ENCODE measurements around the gene TMEM248.

TMEM248 gene

DNA sequence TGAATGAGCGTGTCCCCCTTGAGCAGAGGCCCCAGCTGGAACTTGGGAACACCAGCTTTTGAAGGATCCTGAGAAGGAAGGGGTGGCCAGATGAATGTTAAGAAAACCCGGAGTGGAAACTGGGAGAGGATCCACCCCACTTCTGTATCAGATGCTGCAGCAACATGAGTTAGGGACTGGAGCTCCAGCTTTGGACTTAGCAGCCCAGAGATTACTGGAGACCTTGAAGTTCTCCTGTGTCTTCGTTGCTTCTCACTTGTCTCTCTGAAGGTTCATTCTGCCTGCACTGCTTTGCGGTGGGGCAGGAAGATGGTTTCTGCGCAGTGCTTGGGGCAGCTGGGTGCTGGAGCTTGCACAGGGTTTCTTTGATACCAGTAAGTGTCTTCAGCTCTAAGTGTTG, 9.3 kb downstream of the TMEM248 start:
- Histone ChIP-seq H3K4me1 (ENCODE audit: control insufficient read depth, insufficient read depth, low read length) (peaks cover 9% of the 10 kb centered on the region), H3K27me3 (ENCODE audit: control insufficient read depth, insufficient read depth, low read length) (no peaks in the 10 kb centered on the region), H3K9ac (ENCODE audit: low read length) (no peak overlapping the region), H3K9me3 (ENCODE audit: control insufficient read depth, low read length) (no peaks in the 10 kb centered on the region), H3K36me3 (ENCODE audit: control insufficient read depth, insufficient read depth, low read length) (no peaks in the 10 kb centered on the region), H3K4me3 (ENCODE audit: low read length) (no peak overlapping the region)

DNA sequence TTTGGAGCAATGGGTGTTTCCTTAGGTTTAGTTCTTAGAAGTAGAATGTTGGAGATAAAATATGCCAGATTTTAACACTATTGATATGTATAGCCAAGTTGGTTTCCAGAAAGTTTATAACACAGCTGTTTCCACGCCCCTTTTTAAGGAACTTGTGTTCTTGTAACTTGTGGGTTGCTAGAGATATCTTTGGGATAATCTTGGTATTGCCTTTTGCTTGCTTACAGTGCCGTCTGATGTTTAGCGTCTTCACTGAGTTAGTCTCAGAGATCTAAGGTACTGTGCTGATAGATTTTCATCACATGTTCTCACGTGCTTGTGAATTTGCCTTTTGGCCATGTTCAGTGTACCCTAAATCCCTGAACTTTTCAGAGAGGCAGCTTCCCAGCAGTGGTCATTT, 12.4 kb downstream of the TMEM248 start:
- Histone ChIP-seq H3K4me3 (ENCODE audit: low read length) (no peak overlapping the region), H3K36me3 (ENCODE audit: control insufficient read depth, insufficient read depth, low read length) (no peaks in the 10 kb centered on the region), H3K9ac (ENCODE audit: low read length) (no peak overlapping the region), H3K27me3 (ENCODE audit: control insufficient read depth, insufficient read depth, low read length) (no peaks in the 10 kb centered on the region), H3K9me3 (ENCODE audit: control insufficient read depth, low read length) (no peaks in the 10 kb centered on the region), H3K4me1 (ENCODE audit: control insufficient read depth, insufficient read depth, low read length) (no peaks in the 10 kb centered on the region)

- Histone ChIP-seq H3K36me3 (ENCODE audit: control insufficient read depth, insufficient read depth, low read length) (no peaks in the 10 kb centered on the region), H3K9ac (ENCODE audit: low read length) (no peak overlapping the region), H3K4me1 (ENCODE audit: control insufficient read depth, insufficient read depth, low read length) (no peaks in the 10 kb centered on the region), H3K9me3 (ENCODE audit: control insufficient read depth, low read length) (no peaks in the 10 kb centered on the region), H3K27me3 (ENCODE audit: control insufficient read depth, insufficient read depth, low read length) (no peaks in the 10 kb centered on the region), H3K4me3 (ENCODE audit: low read length) (no peak overlapping the region)
These were observed 16.9 kb downstream of the TMEM248 start for GRCh38 chr7:66937940-66938339.

- Histone ChIP-seq H3K4me1 (ENCODE audit: control insufficient read depth, insufficient read depth, low read length) (no peaks in the 10 kb centered on the region), H3K9me3 (ENCODE audit: control insufficient read depth, low read length) (no peaks in the 10 kb centered on the region), H3K9ac (ENCODE audit: low read length) (no peak overlapping the region), H3K4me3 (ENCODE audit: low read length) (no peak overlapping the region), H3K36me3 (ENCODE audit: control insufficient read depth, insufficient read depth, low read length) (no peaks in the 10 kb centered on the region), H3K27me3 (ENCODE audit: control insufficient read depth, insufficient read depth, low read length) (no peaks in the 10 kb centered on the region)
These were observed 18.3 kb downstream of the TMEM248 start for GRCh38 chr7:66939325-66939724.

- Histone ChIP-seq H3K27me3 (ENCODE audit: control insufficient read depth, insufficient read depth, low read length) (no peaks in the 10 kb centered on the region), H3K9me3 (ENCODE audit: control insufficient read depth, low read length) (no peaks in the 10 kb centered on the region), H3K36me3 (ENCODE audit: control insufficient read depth, insufficient read depth, low read length) (no peaks in the 10 kb centered on the region), H3K9ac (ENCODE audit: low read length) (no peak overlapping the region), H3K4me1 (ENCODE audit: control insufficient read depth, insufficient read depth, low read length) (peaks cover 8% of the 10 kb centered on the region), H3K4me3 (ENCODE audit: low read length) (no peak overlapping the region)
These were observed 25.5 kb downstream of the TMEM248 start for GRCh38 chr7:66946545-66946944.

DNA sequence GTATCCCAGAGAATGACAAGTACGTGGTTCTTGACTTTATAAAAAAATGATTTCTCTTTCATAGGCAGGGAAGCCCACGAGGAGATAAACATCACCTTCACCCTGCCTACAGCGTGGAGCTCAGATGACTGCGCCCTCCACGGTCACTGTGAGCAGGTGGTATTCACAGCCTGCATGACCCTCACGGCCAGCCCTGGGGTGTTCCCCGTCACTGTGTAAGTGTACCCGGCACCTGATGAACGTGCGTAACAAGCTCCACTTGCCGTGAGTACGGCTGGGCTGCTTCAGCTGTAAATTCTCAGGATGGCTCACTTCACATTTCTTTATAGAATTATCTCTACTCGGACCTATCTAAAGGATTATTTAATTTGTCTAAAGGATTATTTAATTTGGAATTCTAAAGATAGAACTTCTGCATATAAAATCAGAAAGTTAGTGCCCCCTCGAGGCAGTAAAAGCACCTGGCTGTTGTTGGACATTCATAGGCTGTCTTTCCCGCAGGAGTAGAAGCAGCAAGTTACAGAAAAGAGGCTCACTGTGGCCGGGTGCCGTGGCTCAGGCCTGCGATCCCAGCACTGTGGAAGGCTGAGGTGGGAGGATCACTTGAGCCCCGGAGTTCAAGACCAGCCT, 27.6 kb downstream of the TMEM248 start:
- Histone ChIP-seq H3K36me3 (ENCODE audit: control insufficient read depth, insufficient read depth, low read length) (no peaks in the 10 kb centered on the region), H3K4me1 (ENCODE audit: control insufficient read depth, insufficient read depth, low read length) (peaks cover 21% of the 10 kb centered on the region)

DNA sequence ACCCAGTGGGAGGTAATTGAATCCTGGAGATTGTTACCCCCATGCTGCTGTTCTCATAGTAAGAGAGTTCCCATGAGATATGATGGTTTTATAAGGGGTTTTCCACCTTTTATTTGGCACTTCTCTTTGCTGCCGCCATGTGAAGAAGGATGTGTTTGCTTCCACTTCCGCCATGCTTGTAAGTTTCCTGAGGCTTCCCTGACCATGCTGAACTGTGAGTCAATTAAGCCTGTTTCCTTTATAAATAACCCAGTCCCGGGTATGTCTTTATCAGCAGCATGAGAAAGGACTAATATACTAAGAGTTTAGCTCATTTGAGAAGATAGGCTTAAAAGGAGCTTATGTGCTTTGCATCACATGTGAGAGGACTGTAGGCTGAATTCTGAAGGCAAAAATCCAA, 29.3 kb downstream of the TMEM248 start:
- H3K36me3 ChIP-seq (ENCODE audit: control insufficient read depth, insufficient read depth, low read length), result peaks cover 8% of the 10 kb centered on the region
- H3K4me1 ChIP-seq (ENCODE audit: control insufficient read depth, insufficient read depth, low read length), result peaks cover 21% of the 10 kb centered on the region
- H3K9me3 ChIP-seq (ENCODE audit: control insufficient read depth, low read length), result no peaks in the 10 kb centered on the region
- no peak overlapping the region for H3K4me3 ChIP-seq (ENCODE audit: low read length)
- no peaks in the 10 kb centered on the region for H3K27me3 ChIP-seq (ENCODE audit: control insufficient read depth, insufficient read depth, low read length)
- no peak overlapping the region for H3K9ac ChIP-seq (ENCODE audit: low read length)

More for the DNA sequence above, 27.6 kb downstream of the TMEM248 start:
- Histone ChIP-seq H3K9me3 (ENCODE audit: control insufficient read depth, low read length) (no peaks in the 10 kb centered on the region), H3K4me3 (ENCODE audit: low read length) (no peak overlapping the region), H3K9ac (ENCODE audit: low read length) (no peak overlapping the region), H3K27me3 (ENCODE audit: control insufficient read depth, insufficient read depth, low read length) (no peaks in the 10 kb centered on the region)

DNA sequence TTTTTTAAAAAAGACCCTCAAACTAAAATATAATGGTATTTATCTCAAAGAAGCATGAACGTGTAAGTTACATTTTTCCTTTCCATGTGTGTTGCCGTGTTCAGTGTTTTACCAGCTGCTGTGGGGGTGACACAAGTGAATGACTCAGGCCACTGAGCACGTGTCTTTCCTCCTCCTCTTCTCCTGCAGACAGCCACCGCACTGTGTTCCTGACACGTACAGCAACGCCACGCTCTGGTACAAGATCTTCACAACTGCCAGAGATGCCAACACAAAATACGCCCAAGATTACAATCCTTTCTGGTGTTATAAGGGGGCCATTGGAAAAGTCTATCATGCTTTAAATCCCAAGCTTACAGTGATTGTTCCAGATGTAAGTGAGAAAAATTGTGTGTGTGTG, 29.7 kb downstream of the TMEM248 start:
- H3K4me3 ChIP-seq (ENCODE audit: low read length), result no peak overlapping the region
- H3K36me3 ChIP-seq (ENCODE audit: control insufficient read depth, insufficient read depth, low read length), result peaks cover 8% of the 10 kb centered on the region
- no peak overlapping the region for H3K9ac ChIP-seq (ENCODE audit: low read length)
- no peaks in the 10 kb centered on the region for H3K9me3 ChIP-seq (ENCODE audit: control insufficient read depth, low read length)
- no peaks in the 10 kb centered on the region for H3K27me3 ChIP-seq (ENCODE audit: control insufficient read depth, insufficient read depth, low read length)
- H3K4me1 ChIP-seq (ENCODE audit: control insufficient read depth, insufficient read depth, low read length), result peaks cover 21% of the 10 kb centered on the region

- no peaks in the 10 kb centered on the region for H3K9me3 ChIP-seq (ENCODE audit: control insufficient read depth, low read length)
- peaks cover 13% of the 10 kb centered on the region for H3K4me1 ChIP-seq (ENCODE audit: control insufficient read depth, insufficient read depth, low read length)
- no peak overlapping the region for H3K9ac ChIP-seq (ENCODE audit: low read length)
- peaks cover 8% of the 10 kb centered on the region for H3K36me3 ChIP-seq (ENCODE audit: control insufficient read depth, insufficient read depth, low read length)
- no peak overlapping the region for H3K4me3 ChIP-seq (ENCODE audit: low read length)
- no peaks in the 10 kb centered on the region for H3K27me3 ChIP-seq (ENCODE audit: control insufficient read depth, insufficient read depth, low read length)
These were observed 31.5 kb downstream of the TMEM248 start for GRCh38 chr7:66952343-66953043.

DNA sequence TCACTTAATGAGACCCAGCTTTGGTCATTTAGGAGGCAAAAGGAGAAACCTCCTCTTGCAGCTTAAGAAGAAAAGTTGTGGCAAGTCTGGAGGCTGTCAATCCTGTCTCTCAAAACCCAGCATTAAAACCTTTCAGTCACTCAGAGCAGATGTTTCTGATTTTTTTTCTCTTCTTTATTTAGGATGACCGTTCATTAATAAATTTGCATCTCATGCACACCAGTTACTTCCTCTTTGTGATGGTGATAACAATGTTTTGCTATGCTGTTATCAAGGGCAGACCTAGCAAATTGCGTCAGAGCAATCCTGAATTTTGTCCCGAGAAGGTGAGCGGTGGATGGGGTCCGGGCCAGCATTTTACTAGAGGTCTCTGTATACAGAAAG, 32.0 kb downstream of the TMEM248 start:
- peaks cover 13% of the 10 kb centered on the region for H3K4me1 ChIP-seq (ENCODE audit: control insufficient read depth, insufficient read depth, low read length)
- no peaks in the 10 kb centered on the region for H3K9me3 ChIP-seq (ENCODE audit: control insufficient read depth, low read length)
- H3K4me3 ChIP-seq (ENCODE audit: low read length), result no peak overlapping the region
- H3K27me3 ChIP-seq (ENCODE audit: control insufficient read depth, insufficient read depth, low read length), result no peaks in the 10 kb centered on the region
- no peak overlapping the region for H3K9ac ChIP-seq (ENCODE audit: low read length)
- H3K36me3 ChIP-seq (ENCODE audit: control insufficient read depth, insufficient read depth, low read length), result peaks cover 8% of the 10 kb centered on the region

- Histone ChIP-seq H3K9ac (ENCODE audit: low read length) (no peak overlapping the region), H3K9me3 (ENCODE audit: control insufficient read depth, low read length) (no peaks in the 10 kb centered on the region), H3K36me3 (ENCODE audit: control insufficient read depth, insufficient read depth, low read length) (peaks cover 8% of the 10 kb centered on the region), H3K27me3 (ENCODE audit: control insufficient read depth, insufficient read depth, low read length) (no peaks in the 10 kb centered on the region), H3K4me1 (ENCODE audit: control insufficient read depth, insufficient read depth, low read length) (peaks cover 16% of the 10 kb centered on the region), H3K4me3 (ENCODE audit: low read length) (no peak overlapping the region)
These were observed 36.7 kb downstream of the TMEM248 start for GRCh38 chr7:66957595-66958290.

DNA sequence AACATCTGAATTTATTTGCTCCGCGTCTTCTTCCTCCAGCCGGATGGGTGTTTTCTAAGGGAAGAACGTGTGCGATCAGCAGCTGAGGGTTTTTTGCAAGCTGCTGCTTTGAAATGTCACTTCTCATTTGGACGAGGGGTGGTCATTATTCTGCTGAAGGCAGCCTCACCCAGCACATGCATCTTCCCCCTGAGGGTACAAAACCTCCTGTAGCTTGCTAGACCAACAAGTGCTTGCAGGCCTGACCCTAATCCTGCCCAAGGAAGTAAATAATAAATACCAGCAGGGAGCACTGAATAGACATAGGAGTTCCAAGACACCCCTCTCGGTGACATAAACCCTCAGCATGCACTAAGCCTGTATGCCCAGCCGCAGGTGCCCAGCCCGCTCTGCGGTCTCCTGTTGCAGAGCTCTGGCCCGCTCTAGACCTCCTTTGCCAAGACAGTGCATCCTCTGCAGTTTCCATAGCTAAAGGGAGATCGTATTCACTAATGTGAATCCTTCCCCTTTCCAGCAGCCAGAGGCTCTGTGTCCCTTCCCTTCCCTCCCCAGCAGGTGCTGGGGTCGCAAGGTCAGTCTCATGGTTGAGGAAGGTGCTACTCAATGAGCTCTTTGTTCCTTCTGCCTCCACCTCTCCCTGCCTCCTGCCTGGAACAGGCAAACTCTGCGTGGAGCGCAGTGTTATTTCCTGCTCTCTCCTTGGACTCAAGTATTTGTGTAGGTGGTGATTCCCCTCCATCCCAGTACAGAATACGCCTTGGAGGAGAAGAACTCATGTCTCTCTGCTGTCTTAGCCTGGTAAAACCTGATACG, 37.7 kb downstream of the TMEM248 start:
- Histone ChIP-seq H3K9ac (ENCODE audit: low read length) (no peak overlapping the region), H3K36me3 (ENCODE audit: control insufficient read depth, insufficient read depth, low read length) (peaks cover 8% of the 10 kb centered on the region), H3K9me3 (ENCODE audit: control insufficient read depth, low read length) (no peaks in the 10 kb centered on the region), H3K4me1 (ENCODE audit: control insufficient read depth, insufficient read depth, low read length) (peaks cover 11% of the 10 kb centered on the region), H3K27me3 (ENCODE audit: control insufficient read depth, insufficient read depth, low read length) (no peaks in the 10 kb centered on the region), H3K4me3 (ENCODE audit: low read length) (no peak overlapping the region)

Measured in mucosa of stomach (tissue), 1 donor.